Brain microvascular endothelial cell (primary cell): Measurements from ENCODE around the gene ZNF296.

Experiments used
- DNase-seq: peaks from one replicate; pipeline ENCODE4 v3.0.0-alpha.2; 2020
- H3K27ac ChIP-seq: fragments of 250-450 bp; sonication (Bioruptor Pico); 2 replicates; pipeline ENCODE4 v1.5.1; 2020; ENCODE audit warnings: mild to moderate bottlenecking, moderate library complexity
- H3K27me3 ChIP-seq: fragments of 250-450 bp; sonication (Bioruptor Pico); replicated peaks from 2 replicates; pipeline ENCODE4 v1.5.1; 2020; ENCODE audit warnings: mild to moderate bottlenecking
- H3K36me3 ChIP-seq: fragments of 250-450 bp; sonication (Bioruptor Pico); replicated peaks from 2 replicates; pipeline ENCODE4 v1.5.1; 2020; ENCODE audit warnings: mild to moderate bottlenecking
- H3K4me3 ChIP-seq: 2 replicates; pipeline ENCODE4 v1.5.1; 2011; ENCODE audit warnings: low read depth, mild to moderate bottlenecking, control low read depth, low read length, moderate library complexity
- CTCF ChIP-seq: IDR thresholded peaks from 2 replicates; pipeline ENCODE4 v1.5.1; 2011; ENCODE audit warnings: low read depth, mild to moderate bottlenecking, moderate library complexity, low read length, control low read depth, inconsistent platforms; ENCODE audit errors: missing control alignments
- in situ Hi-C: cut with HindIII; loops from 2 replicates; pipeline ENCODE4 v1.10.0; 2017; ENCODE audit warnings: low sequenced_read_pairs, low pct_ligation_motif_present

Gene ZNF296

GRCh38 chr19:45078390-45079062, 2.2 kb upstream of the ZNF296 start:
- in situ Hi-C loops: no loop called here
- TF ChIP-seq CTCF: no peak
- no peaks in the 10 kb centered on the region for H3K27me3 ChIP-seq
- no peak for DNase-seq
- peak overlapping the region; percentile 98 for H3K4me3 ChIP-seq
- H3K27ac ChIP-seq: no peak overlapping the region
- H3K36me3 ChIP-seq: peaks cover 9% of the 10 kb centered on the region

- Histone ChIP-seq H3K36me3 (peaks cover 6% of the 10 kb centered on the region), H3K27ac (no peak overlapping the region), H3K4me3 (no peak overlapping the region), H3K27me3 (no peaks in the 10 kb centered on the region)
- no peak for TF ChIP-seq CTCF
- in situ Hi-C loops: no loop called here
- no peak for DNase-seq
Measured at GRCh38 chr19:45076851-45077730, 813 bp upstream of the ZNF296 start.

- no peak for TF ChIP-seq CTCF
- Histone ChIP-seq H3K4me3 (peak overlapping the region; percentile 51), H3K27me3 (no peaks in the 10 kb centered on the region), H3K36me3 (peaks cover 9% of the 10 kb centered on the region), H3K27ac (no peak overlapping the region)
- in situ Hi-C loops: no loop called here
- no peak for DNase-seq
Measured at GRCh38 chr19:45075301-45076028, 813 bp downstream of the ZNF296 start.

- in situ Hi-C loops: no loop called here
- TF ChIP-seq CTCF: no peak
- Histone ChIP-seq H3K27ac (no peak overlapping the region), H3K36me3 (peaks cover 15% of the 10 kb centered on the region), H3K27me3 (no peaks in the 10 kb centered on the region), H3K4me3 (no peak overlapping the region)
- no peak for DNase-seq
Measured at GRCh38 chr19:45074744-45075300, 1.5 kb downstream of the ZNF296 start.

- no peak for DNase-seq
- Histone ChIP-seq H3K27me3 (no peaks in the 10 kb centered on the region), H3K36me3 (peaks cover 34% of the 10 kb centered on the region), H3K4me3 (no peak overlapping the region), H3K27ac (no peak overlapping the region)
- no peak for TF ChIP-seq CTCF
- in situ Hi-C loops: no loop called here
Measured at GRCh38 chr19:45071969-45072790, 4.1 kb downstream of the ZNF296 start.
